Esophagus muscularis mucosa (tissue), 4 donors: ENCODE data around the gene RAB17. TPM values are rescaled to one million over a fixed set of nuclear protein-coding genes. Genes with fewer than 3 reads are reported as not detected.

Experiments used
- DNase-seq: peaks from one replicate; pipeline ENCODE4 v3.0.0-alpha.2; 2017; ENCODE audit errors: extremely low spot score
- H3K27ac ChIP-seq, 4 donors: fragments of 200-600 bp; sonication (generic); replicated peaks in 1 of 4; 1 replicate in 3 of 4; 2 replicates in 1 of 4; pipeline ENCODE4 v1.5.1; 2016 to 2019; ENCODE audit warnings: mild to moderate bottlenecking in 1 of 4
- H3K27me3 ChIP-seq, 4 donors: fragments of 200-600 bp; sonication (generic); one replicate each; pipeline versions ENCODE4 v1.5.1 to v1.6.0; 2016 to 2019
- H3K36me3 ChIP-seq, 4 donors: fragments of 200-600 bp; sonication (generic); one replicate each; pipeline ENCODE4 v1.5.1; 2016 to 2019
- H3K4me1 ChIP-seq, 4 donors: fragments of 200-600 bp; sonication (generic); one replicate each; pipeline ENCODE4 v1.5.1; 2016 to 2019
- H3K4me3 ChIP-seq, 4 donors: fragments of 200-600 bp; sonication (generic); 1 replicate in 2 of 4; 2 replicates in 2 of 4; pipeline ENCODE4 v1.5.1; 2016 to 2019; ENCODE audit warnings: mild to moderate bottlenecking in 4 of 4, moderate library complexity in 1 of 4
- H3K9me3 ChIP-seq, 4 donors: fragments of 200-600 bp; sonication (generic); 1 replicate in 3 of 4; 2 replicates in 1 of 4; pipeline ENCODE4 v1.5.1; 2016 to 2019
- EP300 ChIP-seq: sonication (generic); formaldehyde crosslinking; IDR thresholded peaks from one replicate; pipeline ENCODE4 v1.6.1; 2017; ENCODE audit warnings: antibody characterized with exemption
- POLR2A ChIP-seq: fragments of 450-650 bp; IDR thresholded peaks from one replicate; pipeline ENCODE4 v1.6.1; 2017; ENCODE audit warnings: antibody characterized with exemption, moderate library complexity, mild to moderate bottlenecking, low read depth
- POLR2AphosphoS5 ChIP-seq, 2 donors: sonication (generic); formaldehyde crosslinking; IDR thresholded peaks; one replicate each; pipeline ENCODE4 v1.6.1; 2017; ENCODE audit warnings: antibody characterized with exemption in 2 of 2
- WGBS: methylation state at CpG from one replicate; pipeline ENCODE4 v1.1.5; 2018; 5-methylcytosine and 5-hydroxymethylcytosine counted together
- intact Hi-C: fragments of 100-400 bp; cut with DNase I; formaldehyde crosslinking; loops from one replicate; pipeline ENCODE4 v1.15.1; 2023
- total RNA-seq, 4 donors: library from RNA; depleted of rRNA; stranded (reverse); fragments of >200 nt; gene quantifications; one replicate each; pipeline versions ENCODE4 v1.1.0 to v1.2.1, GENCODE V29; 2016
- TF ChIP-seq, protein P1 (sequence below), 3 experiments: fragments of 200-600 bp in 2 of 3; fragments of 450-650 bp in 1 of 3; sonication (generic) in 2 of 3; IDR thresholded peaks; one replicate each; pipeline ENCODE4 v1.5.1; 2017 to 2019; ENCODE audit warnings: antibody characterized with exemption in 3 of 3, mild to moderate bottlenecking in 2 of 3, moderate library complexity in 1 of 3

RAB17 gene
- total RNA-seq, 4 donors from 2014 or later = 0.83 to 3.7 (median 1.4) TPM

DNA sequence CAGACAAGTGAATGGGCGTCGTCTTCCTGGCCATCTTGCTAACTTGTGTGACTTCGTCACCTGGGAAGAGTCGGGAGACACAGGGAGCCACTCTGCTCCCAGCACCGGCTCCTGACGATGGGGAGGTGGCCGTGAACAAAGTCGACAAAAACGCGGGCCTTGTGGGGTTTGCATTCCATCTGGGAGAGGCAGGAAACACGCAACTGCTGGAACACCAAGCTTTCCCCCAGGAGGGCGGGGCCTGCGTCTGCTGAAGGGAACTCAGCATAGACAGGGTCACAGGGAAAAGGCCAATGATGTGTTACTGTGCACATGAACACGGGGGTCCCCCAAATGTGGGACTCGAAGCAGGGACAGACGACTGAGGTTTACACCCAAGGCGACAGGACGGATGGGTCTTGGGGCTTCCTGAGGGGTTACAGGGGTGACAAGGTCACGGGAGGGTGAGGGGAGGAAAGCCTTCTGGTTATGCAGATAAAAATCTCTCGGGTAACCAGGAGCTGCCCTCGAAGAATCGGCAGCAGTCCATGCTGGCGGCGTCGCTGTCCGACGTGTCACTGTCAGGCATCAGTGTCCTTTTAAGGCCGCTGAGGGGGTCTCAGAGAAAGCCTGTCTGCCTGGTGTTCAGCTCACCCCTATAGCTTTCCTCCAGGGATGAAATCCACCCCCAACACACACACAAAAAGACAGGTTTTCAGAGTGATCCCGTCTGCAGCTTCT, 52.4 kb downstream of the RAB17 start:
- H3K27me3 ChIP-seq = peaks cover 0 to 5% (median 0%) of the 10 kb centered on the region in 4 donors
- no peak overlapping the region for H3K4me3 ChIP-seq
- TF ChIP-seq, protein P1, sequence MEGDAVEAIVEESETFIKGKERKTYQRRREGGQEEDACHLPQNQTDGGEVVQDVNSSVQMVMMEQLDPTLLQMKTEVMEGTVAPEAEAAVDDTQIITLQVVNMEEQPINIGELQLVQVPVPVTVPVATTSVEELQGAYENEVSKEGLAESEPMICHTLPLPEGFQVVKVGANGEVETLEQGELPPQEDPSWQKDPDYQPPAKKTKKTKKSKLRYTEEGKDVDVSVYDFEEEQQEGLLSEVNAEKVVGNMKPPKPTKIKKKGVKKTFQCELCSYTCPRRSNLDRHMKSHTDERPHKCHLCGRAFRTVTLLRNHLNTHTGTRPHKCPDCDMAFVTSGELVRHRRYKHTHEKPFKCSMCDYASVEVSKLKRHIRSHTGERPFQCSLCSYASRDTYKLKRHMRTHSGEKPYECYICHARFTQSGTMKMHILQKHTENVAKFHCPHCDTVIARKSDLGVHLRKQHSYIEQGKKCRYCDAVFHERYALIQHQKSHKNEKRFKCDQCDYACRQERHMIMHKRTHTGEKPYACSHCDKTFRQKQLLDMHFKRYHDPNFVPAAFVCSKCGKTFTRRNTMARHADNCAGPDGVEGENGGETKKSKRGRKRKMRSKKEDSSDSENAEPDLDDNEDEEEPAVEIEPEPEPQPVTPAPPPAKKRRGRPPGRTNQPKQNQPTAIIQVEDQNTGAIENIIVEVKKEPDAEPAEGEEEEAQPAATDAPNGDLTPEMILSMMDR (IDR thresholded peaks at IDR 0.05) = no peak
- TF ChIP-seq POLR2AphosphoS5 (IDR thresholded peaks at IDR 0.05) = no peak
- peaks cover 9 to 18% (median 18%) of the 10 kb centered on the region in 4 donors for H3K4me1 ChIP-seq
- no peaks in the 10 kb centered on the region for H3K9me3 ChIP-seq
- WGBS = 75% methylated on average over 29 of the region's 29 CpGs
- H3K27ac ChIP-seq = no peak overlapping the region
- intact Hi-C loops = no loop called here
- no peak for DNase-seq
- no peaks in the 10 kb centered on the region for H3K36me3 ChIP-seq

DNA sequence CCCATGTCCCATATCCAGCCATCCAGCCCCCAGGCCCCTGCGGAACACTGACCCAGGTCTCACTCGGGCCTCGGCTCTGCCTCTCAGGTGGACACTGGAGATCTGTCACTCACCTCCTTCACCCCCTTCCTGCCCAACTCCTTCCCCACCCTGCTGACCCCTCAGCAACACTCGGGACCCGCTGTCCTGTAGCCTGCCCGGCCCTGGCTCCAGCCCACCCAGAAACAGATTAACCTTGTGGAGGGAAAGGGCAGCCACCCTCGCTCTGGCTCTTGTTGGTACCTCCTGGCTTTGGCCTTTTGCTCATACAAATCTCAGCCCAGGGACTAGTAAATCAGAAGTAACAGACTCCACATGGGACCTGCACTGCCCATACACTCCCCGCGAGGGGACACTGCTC, 53.9 kb downstream of the RAB17 start:
- intact Hi-C loops = no loop called here
- DNase-seq = no peak
- WGBS = 84% methylated on average over 7 of the region's 9 CpGs
- Histone ChIP-seq H3K4me1 (peaks cover 9 to 18% (median 18%) of the 10 kb centered on the region in 4 donors), H3K36me3 (no peaks in the 10 kb centered on the region), H3K27ac (no peak overlapping the region), H3K4me3 (no peak overlapping the region), H3K27me3 (peaks cover 0 to 5% (median 0%) of the 10 kb centered on the region in 4 donors), H3K9me3 (no peaks in the 10 kb centered on the region)
- TF ChIP-seq EP300 (no peak), POLR2A (no peak)

DNA sequence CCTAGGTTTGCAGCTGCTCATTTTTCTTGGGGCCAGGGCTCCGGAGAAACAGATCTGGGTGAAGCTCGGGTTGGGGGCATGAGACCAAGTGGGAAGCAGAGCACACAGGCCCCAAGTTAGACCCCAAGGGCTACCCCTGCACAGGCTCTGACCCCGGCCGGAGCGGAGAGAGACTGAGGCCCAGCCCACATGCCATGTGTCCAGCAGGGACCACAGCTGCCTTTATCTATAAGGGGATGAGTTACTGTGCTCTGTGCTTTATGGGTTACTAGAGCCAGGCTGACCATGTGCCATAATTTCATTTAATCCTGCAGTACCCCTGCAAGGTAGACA, 54.5 kb downstream of the RAB17 start:
- WGBS = 75% methylated on average over 5 of the region's 5 CpGs
- H3K27me3 ChIP-seq = peaks cover 0 to 5% (median 0%) of the 10 kb centered on the region in 4 donors
- no peak overlapping the region for H3K4me3 ChIP-seq
- no peak for DNase-seq
- no peaks in the 10 kb centered on the region for H3K36me3 ChIP-seq
- no peak for TF ChIP-seq EP300
- TF ChIP-seq, protein P1 (IDR thresholded peaks at IDR 0.05) = no peak
- TF ChIP-seq POLR2A = no peak
- no peak for TF ChIP-seq POLR2AphosphoS5 (IDR thresholded peaks at IDR 0.05)
- H3K27ac ChIP-seq = no peak overlapping the region
- H3K9me3 ChIP-seq = no peaks in the 10 kb centered on the region
- peaks cover 9 to 16% (median 14%) of the 10 kb centered on the region in 4 donors for H3K4me1 ChIP-seq
- intact Hi-C loops = no loop called here

DNA sequence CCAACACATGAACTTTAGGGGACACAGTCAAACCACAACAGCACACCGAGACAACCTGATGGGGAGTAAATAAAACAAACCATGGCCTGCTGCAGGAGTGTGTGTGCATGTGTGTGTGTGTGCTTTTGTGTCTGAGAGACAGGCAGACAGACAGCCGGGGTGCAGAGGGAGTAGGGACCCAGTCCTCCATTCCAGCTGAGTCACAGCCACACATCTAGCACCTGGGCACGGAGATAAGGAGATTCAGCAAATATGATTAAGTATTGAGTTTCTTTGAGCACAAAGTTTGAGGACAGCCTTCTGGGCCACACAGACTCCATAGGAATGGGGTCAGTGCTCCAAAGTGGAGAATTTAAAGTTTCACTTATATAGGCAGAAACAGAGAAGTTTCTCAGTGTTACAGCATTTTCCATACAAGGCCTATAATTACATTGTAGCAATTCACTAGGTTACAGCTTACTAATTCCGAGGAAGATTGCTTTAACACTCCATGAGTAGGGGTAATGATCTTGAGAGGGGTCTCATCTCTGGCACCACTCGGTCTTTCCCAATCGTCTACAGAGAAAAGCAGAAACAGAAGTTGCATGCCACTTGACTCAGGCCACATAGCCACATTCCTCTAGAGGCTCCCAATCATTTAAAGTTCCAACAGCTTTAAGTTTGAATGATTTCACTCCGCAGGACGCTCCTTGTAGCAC, 55.0 kb downstream of the RAB17 start:
- peaks cover 0 to 5% (median 0%) of the 10 kb centered on the region in 4 donors for H3K27me3 ChIP-seq
- TF ChIP-seq POLR2AphosphoS5 (IDR thresholded peaks at IDR 0.05) (no peak), EP300 (no peak), POLR2A (no peak)
- TF ChIP-seq, protein P1 (IDR thresholded peaks at IDR 0.05) = no peak
- DNase-seq = no peak
- no peaks in the 10 kb centered on the region for H3K9me3 ChIP-seq
- WGBS = 94% methylated on average over 8 of the region's 8 CpGs
- H3K4me3 ChIP-seq = no peak overlapping the region
- H3K4me1 ChIP-seq = peaks cover 6 to 11% (median 9%) of the 10 kb centered on the region in 4 donors
- H3K27ac ChIP-seq = no peak overlapping the region
- intact Hi-C loops = no loop called here
- H3K36me3 ChIP-seq = no peaks in the 10 kb centered on the region

DNA sequence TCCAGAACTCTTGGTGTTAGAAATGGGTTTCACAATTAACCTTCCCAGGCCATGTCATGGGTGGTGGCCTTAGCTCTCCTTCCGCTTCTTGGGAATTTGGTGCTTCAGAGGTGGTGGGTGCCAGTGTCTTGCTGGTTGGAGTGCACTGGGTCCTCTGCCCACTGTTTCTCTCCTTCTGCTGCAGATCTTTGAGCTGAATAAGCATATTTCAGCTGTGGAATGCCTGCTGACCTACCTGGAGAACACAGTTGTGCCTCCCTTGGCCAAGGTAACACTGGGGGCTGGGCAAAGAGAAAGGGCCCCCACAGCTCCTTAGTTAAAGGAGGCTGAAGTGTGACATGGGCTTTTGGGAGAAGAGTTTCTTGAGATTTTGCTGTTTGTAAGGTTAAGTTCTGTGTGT, 56.2 kb downstream of the RAB17 start:
- no peaks in the 10 kb centered on the region for H3K36me3 ChIP-seq
- no peaks in the 10 kb centered on the region for H3K4me1 ChIP-seq
- peaks cover 0 to 5% (median 0%) of the 10 kb centered on the region in 4 donors for H3K27me3 ChIP-seq
- DNase-seq = no peak
- intact Hi-C loops = no loop called here
- TF ChIP-seq, protein P1 (IDR thresholded peaks at IDR 0.05) = no peak
- TF ChIP-seq EP300 = no peak
- TF ChIP-seq POLR2AphosphoS5 (IDR thresholded peaks at IDR 0.05) = no peak
- no peak for TF ChIP-seq POLR2A
- 100% methylated on average over 1 of the region's 1 CpG for WGBS
- no peak overlapping the region for H3K27ac ChIP-seq
- H3K9me3 ChIP-seq = no peaks in the 10 kb centered on the region
- no peak overlapping the region for H3K4me3 ChIP-seq
